OCI-LY1 (cell line): ENCODE results near the gene ZFYVE28.

Experiments used
- H2AFZ ChIP-seq: fragments of 200-600 bp; sonication (generic), shearing (Covaris generic); 2 replicates; pipeline ENCODE4 v1.6.0; 2014; ENCODE audit warnings: antibody characterized with exemption, mild to moderate bottlenecking, low read length
- H3F3A ChIP-seq: fragments of 200-600 bp; sonication (generic), shearing (Covaris generic); 2 replicates; pipeline ENCODE4 v1.6.0; 2014; ENCODE audit warnings: mild to moderate bottlenecking, antibody characterized with exemption, low read length, moderate library complexity; ENCODE audit not compliant: insufficient read depth
- H3K27ac ChIP-seq: fragments of 200-600 bp; sonication (generic); 2 replicates; pipeline ENCODE4 v1.5.1; 2014; ENCODE audit warnings: low read length, mixed run types, mild to moderate bottlenecking, low read depth; ENCODE audit not compliant: poor library complexity, severe bottlenecking
- H3K27me3 ChIP-seq: fragments of 200-600 bp; sonication (generic); 2 replicates; pipeline ENCODE4 v1.6.0; 2014; ENCODE audit warnings: antibody characterized with exemption, mild to moderate bottlenecking, low read length, moderate library complexity; ENCODE audit not compliant: insufficient read depth
- H3K36me3 ChIP-seq: fragments of 200-600 bp; sonication (generic); 2 replicates; pipeline ENCODE4 v1.6.1; 2014; ENCODE audit warnings: mild to moderate bottlenecking, antibody characterized with exemption, low read length, moderate library complexity, mixed read lengths; ENCODE audit not compliant: insufficient read depth
- H3K4me1 ChIP-seq: fragments of 200-600 bp; sonication (generic); 2 replicates; pipeline ENCODE4 v1.5.1; 2014; ENCODE audit warnings: mild to moderate bottlenecking, low read length, moderate library complexity; ENCODE audit not compliant: insufficient read depth, severe bottlenecking
- H3K4me2 ChIP-seq: fragments of 200-600 bp; sonication (generic), shearing (Covaris generic); 2 replicates; pipeline ENCODE4 v1.6.1; 2014; ENCODE audit warnings: low read length
- H3K4me3 ChIP-seq: fragments of 200-600 bp; sonication (generic); 2 replicates; pipeline ENCODE4 v1.5.1; 2014; ENCODE audit warnings: low read length, low read depth, mild to moderate bottlenecking, mixed read lengths; ENCODE audit not compliant: poor library complexity, severe bottlenecking
- H3K79me2 ChIP-seq: fragments of 200-600 bp; shearing (Covaris generic); 2 replicates; pipeline ENCODE4 v1.6.1; 2016; ENCODE audit warnings: mixed run types, low read length, mixed read lengths; ENCODE audit not compliant: insufficient read depth
- H3K9ac ChIP-seq: fragments of 200-600 bp; sonication (generic), shearing (Covaris generic); 2 replicates; pipeline ENCODE4 v1.6.1; 2014; ENCODE audit warnings: mild to moderate bottlenecking, low read length, mixed read lengths
- H3K9me2 ChIP-seq: fragments of 200-600 bp; sonication (generic), shearing (Covaris generic); 2 replicates; pipeline ENCODE4 v1.6.1; 2014; ENCODE audit warnings: low read depth, mild to moderate bottlenecking, low read length, mixed read lengths
- H3K9me3 ChIP-seq: fragments of 200-600 bp; shearing (Covaris generic); 2 replicates; pipeline ENCODE4 v1.6.1; 2014; ENCODE audit warnings: low read length, mixed read lengths
- H4K20me1 ChIP-seq: fragments of 200-600 bp; sonication (generic), shearing (Covaris generic); 2 replicates; pipeline ENCODE4 v1.6.0; 2016; ENCODE audit warnings: mild to moderate bottlenecking, low read length; ENCODE audit not compliant: insufficient read depth
- EZH2 ChIP-seq: fragments of 200-600 bp; sonication (generic), shearing (Covaris generic); IDR thresholded peaks from 2 replicates; pipeline ENCODE4 v1.8.0; 2017; ENCODE audit warnings: borderline replicate concordance, mixed run types, mild to moderate bottlenecking, antibody characterized with exemption, low read length, moderate library complexity, mixed read lengths
- TF ChIP-seq, protein P1 (sequence below): fragments of 200-600 bp; sonication (generic), shearing (Covaris generic); IDR thresholded peaks from 2 replicates; pipeline ENCODE4 v1.5.1; 2017; ENCODE audit warnings: mild to moderate bottlenecking, antibody characterized with exemption, low read length, moderate library complexity, mixed read lengths

The ZFYVE28 gene

DNA sequence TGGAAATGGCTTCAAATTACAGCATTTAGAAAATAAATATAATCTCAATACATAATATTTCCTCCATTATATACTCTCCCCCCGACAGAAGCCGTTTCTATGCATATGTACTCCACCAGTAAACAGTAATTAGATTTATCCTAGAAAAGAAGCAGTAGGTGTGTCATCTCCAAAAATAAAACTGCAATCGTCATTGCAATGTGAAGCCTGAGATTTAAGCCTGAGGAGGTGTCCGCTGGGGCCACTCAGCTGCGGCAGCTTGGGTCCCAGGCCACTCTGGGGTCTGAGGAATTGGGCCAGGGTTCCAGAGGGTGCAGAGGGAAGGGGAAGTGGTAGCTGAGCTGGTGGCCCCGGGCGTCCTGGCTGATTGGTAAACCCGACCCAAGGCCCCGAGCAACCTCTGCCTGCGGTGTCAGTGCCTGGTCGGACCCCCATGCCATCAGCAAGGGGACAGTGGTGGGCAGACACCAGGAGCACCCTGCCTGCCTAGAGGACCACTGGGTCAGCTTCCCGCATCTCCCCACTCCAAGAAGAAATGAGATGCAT, 148.8 kb downstream of the ZFYVE28 start:
- no peaks in the 10 kb centered on the region for H3K79me2 ChIP-seq
- no peaks in the 10 kb centered on the region for H3K27me3 ChIP-seq

DNA sequence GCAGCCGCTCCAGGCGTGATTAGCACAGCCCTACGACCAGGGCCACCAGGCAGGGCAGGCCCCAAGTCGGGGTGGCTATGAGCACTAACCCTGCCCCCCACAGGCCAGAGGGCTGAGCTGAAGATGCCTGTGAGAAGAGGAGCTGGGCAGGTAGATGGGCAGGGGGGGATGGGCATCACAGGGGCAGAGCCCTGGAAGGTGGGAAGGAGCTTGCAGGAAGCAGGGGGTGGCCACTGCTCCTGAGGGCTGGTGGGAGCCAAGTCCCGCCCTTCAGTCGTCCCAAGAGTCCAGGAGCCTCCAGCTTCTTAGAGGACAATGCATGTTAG, 149.3 kb downstream of the ZFYVE28 start:
- H3K4me2 ChIP-seq: no peak overlapping the region
- no peaks in the 10 kb centered on the region for H3K27me3 ChIP-seq
- no peak overlapping the region for H3K9ac ChIP-seq
- TF ChIP-seq EZH2: no peak
- TF ChIP-seq, protein P1, sequence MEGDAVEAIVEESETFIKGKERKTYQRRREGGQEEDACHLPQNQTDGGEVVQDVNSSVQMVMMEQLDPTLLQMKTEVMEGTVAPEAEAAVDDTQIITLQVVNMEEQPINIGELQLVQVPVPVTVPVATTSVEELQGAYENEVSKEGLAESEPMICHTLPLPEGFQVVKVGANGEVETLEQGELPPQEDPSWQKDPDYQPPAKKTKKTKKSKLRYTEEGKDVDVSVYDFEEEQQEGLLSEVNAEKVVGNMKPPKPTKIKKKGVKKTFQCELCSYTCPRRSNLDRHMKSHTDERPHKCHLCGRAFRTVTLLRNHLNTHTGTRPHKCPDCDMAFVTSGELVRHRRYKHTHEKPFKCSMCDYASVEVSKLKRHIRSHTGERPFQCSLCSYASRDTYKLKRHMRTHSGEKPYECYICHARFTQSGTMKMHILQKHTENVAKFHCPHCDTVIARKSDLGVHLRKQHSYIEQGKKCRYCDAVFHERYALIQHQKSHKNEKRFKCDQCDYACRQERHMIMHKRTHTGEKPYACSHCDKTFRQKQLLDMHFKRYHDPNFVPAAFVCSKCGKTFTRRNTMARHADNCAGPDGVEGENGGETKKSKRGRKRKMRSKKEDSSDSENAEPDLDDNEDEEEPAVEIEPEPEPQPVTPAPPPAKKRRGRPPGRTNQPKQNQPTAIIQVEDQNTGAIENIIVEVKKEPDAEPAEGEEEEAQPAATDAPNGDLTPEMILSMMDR: no peak
- peaks cover 2% of the 10 kb centered on the region for H3K4me1 ChIP-seq
- H3K79me2 ChIP-seq: no peaks in the 10 kb centered on the region
- no peaks in the 10 kb centered on the region for H3K9me3 ChIP-seq
- no peaks in the 10 kb centered on the region for H4K20me1 ChIP-seq
- no peaks in the 10 kb centered on the region for H3K9me2 ChIP-seq
- no peak overlapping the region for H3K27ac ChIP-seq
- no peaks in the 10 kb centered on the region for H3K36me3 ChIP-seq
- H3F3A ChIP-seq: no peaks in the 10 kb centered on the region
- H3K4me3 ChIP-seq: no peak overlapping the region
- H2AFZ ChIP-seq: no peak overlapping the region

More for the DNA sequence above, 148.8 kb downstream of the ZFYVE28 start:
- Histone ChIP-seq H3K9me3 (no peaks in the 10 kb centered on the region), H3K4me1 (no peaks in the 10 kb centered on the region), H2AFZ (no peak overlapping the region), H3K4me2 (no peak overlapping the region), H3F3A (no peaks in the 10 kb centered on the region), H3K9me2 (no peaks in the 10 kb centered on the region), H3K27ac (no peak overlapping the region), H3K4me3 (no peak overlapping the region), H4K20me1 (no peaks in the 10 kb centered on the region), H3K36me3 (no peaks in the 10 kb centered on the region), H3K9ac (no peak overlapping the region)
- no peak for TF ChIP-seq EZH2
- TF ChIP-seq, protein P1: no peak

DNA sequence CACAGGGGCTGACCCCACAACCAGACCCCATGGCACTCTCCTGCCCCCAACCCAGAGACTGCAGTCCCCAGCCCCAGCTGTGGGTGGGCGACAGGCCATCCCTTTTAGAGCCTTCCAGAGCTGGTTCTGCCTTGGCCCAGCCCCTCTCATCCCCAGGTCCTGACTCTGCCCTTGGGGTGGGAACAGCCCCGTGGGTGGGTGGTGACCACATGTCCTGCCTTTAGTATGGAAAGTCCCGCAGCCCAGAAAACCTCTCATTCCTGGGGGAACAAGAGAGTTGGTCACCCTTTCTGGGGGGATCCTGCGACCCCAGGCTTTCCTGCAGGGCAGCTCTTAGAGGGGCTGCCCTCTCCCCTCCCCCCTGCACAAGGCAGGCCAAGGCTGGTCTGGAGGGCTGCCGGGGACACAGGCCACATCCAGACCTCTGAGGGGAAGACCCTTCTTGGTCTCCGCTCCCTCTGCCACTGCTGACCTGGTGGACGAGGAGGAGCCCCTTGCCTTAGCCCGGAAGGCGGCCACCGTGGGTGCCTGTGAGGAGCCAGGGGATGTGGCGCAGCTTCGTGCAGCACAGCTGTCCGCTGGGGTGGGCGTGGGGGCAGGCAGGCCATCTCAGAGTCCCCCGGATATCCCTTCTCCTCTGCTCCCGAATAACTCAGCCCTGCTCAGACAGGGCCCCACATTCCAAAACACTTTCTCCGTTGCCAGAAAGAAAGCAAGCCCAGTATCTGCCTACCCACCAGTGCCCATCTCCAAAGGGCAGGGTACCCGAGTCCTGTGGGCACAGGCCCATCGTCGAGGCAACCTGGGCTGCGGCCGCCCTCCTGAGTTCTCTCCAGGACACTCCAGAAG, 149.9 kb downstream of the ZFYVE28 start:
- H3K9me2 ChIP-seq: no peaks in the 10 kb centered on the region

More for the DNA sequence above, 149.9 kb downstream of the ZFYVE28 start:
- no peak overlapping the region for H3K27ac ChIP-seq
- no peak for TF ChIP-seq EZH2
- TF ChIP-seq, protein P1: no peak
- no peaks in the 10 kb centered on the region for H3K9me3 ChIP-seq
- no peaks in the 10 kb centered on the region for H4K20me1 ChIP-seq
- H3K79me2 ChIP-seq: no peaks in the 10 kb centered on the region
- H3K27me3 ChIP-seq: no peaks in the 10 kb centered on the region
- H3K9ac ChIP-seq: no peak overlapping the region
- no peak overlapping the region for H3K4me3 ChIP-seq
- H3K4me2 ChIP-seq: no peak overlapping the region
- no peaks in the 10 kb centered on the region for H3F3A ChIP-seq
- no peaks in the 10 kb centered on the region for H3K36me3 ChIP-seq
- H2AFZ ChIP-seq: no peak overlapping the region
- H3K4me1 ChIP-seq: peaks cover 8% of the 10 kb centered on the region
